H9 (cell line): ENCODE data around the gene CTRB2. TPM values are rescaled to one million over a fixed set of nuclear protein-coding genes. Genes with fewer than 3 reads are reported as not detected.

Experiments used
- DNase-seq: peaks from one replicate; pipeline ENCODE4 v3.0.0-alpha.2; 2017
- H2AFZ ChIP-seq: one replicate; pipeline ENCODE4 v1.6.1; 2013; ENCODE audit warnings: mild to moderate bottlenecking, low read length, control low read depth, moderate library complexity
- H2AK5ac ChIP-seq: 2 replicates; pipeline ENCODE4 v1.6.1; 2013; ENCODE audit warnings: low read length, control low read depth, mixed read lengths; ENCODE audit not compliant: insufficient read length
- H2BK120ac ChIP-seq: one replicate; pipeline ENCODE4 v1.6.1; 2013; ENCODE audit warnings: low read depth, mild to moderate bottlenecking, low read length, control low read depth, inconsistent platforms; ENCODE audit not compliant: poor library complexity, severe bottlenecking
- H2BK12ac ChIP-seq: 2 replicates; pipeline ENCODE4 v1.6.1; 2013; ENCODE audit warnings: low read length, control low read depth, mixed read lengths, low read depth; ENCODE audit not compliant: insufficient read length
- H2BK15ac ChIP-seq: 2 replicates; pipeline ENCODE4 v1.6.1; 2013; ENCODE audit warnings: low read depth, low read length, control low read depth
- H2BK20ac ChIP-seq: one replicate; pipeline ENCODE4 v1.6.1; 2013; ENCODE audit warnings: low read depth, mild to moderate bottlenecking, low read length, control low read depth, inconsistent platforms; ENCODE audit not compliant: poor library complexity, severe bottlenecking
- H2BK5ac ChIP-seq: 2 replicates; pipeline ENCODE4 v1.6.1; 2013; ENCODE audit warnings: low read length, control low read depth, mixed read lengths; ENCODE audit not compliant: insufficient read length
- H3K14ac ChIP-seq: 2 replicates; pipeline ENCODE4 v1.6.1; 2013; ENCODE audit warnings: low read length, control low read depth; ENCODE audit not compliant: insufficient read depth
- H3K18ac ChIP-seq: 2 replicates; pipeline ENCODE4 v1.6.1; 2013; ENCODE audit warnings: low read depth, mild to moderate bottlenecking, mixed read lengths, low read length, control low read depth; ENCODE audit not compliant: insufficient read length
- H3K23ac ChIP-seq: 2 replicates; pipeline ENCODE4 v1.6.1; 2013; ENCODE audit warnings: low read length, control low read depth, mixed read lengths, low read depth; ENCODE audit not compliant: insufficient read length
- H3K23me2 ChIP-seq: 2 replicates; pipeline ENCODE4 v1.6.1; 2013; ENCODE audit warnings: low read depth, mild to moderate bottlenecking, mixed read lengths, low read length, control low read depth; ENCODE audit not compliant: insufficient read length, poor library complexity, severe bottlenecking
- H3K27ac ChIP-seq: 2 replicates; pipeline ENCODE4 v1.5.1; 2013; ENCODE audit warnings: low read length, control low read depth, mixed read lengths, low read depth; ENCODE audit not compliant: insufficient read length
- H3K27me3 ChIP-seq: 2 replicates; pipeline ENCODE4 v1.6.1; 2013; ENCODE audit warnings: low read length, control low read depth, inconsistent platforms; ENCODE audit not compliant: insufficient read depth
- H3K4ac ChIP-seq: 2 replicates; pipeline ENCODE4 v1.6.1; 2013; ENCODE audit warnings: low read depth, mild to moderate bottlenecking, control low read depth, inconsistent platforms, low read length, moderate library complexity
- H3K4me1 ChIP-seq: 2 replicates; pipeline ENCODE4 v1.6.1; 2013; ENCODE audit warnings: low read length, control low read depth, inconsistent platforms; ENCODE audit not compliant: insufficient read depth
- H3K4me2 ChIP-seq: 2 replicates; pipeline ENCODE4 v1.6.1; 2013; ENCODE audit warnings: low read length, control low read depth, mixed read lengths; ENCODE audit not compliant: insufficient read length, insufficient read depth
- H3K56ac ChIP-seq: 2 replicates; pipeline ENCODE4 v1.6.1; 2013; ENCODE audit warnings: low read depth, mild to moderate bottlenecking, mixed read lengths, low read length, control low read depth; ENCODE audit not compliant: insufficient read length
- H3K79me1 ChIP-seq: 2 replicates; pipeline ENCODE4 v1.6.1; 2013; ENCODE audit warnings: low read depth, mild to moderate bottlenecking, moderate library complexity, low read length, control low read depth, inconsistent platforms; ENCODE audit not compliant: insufficient read depth, poor library complexity, severe bottlenecking
- H3K79me2 ChIP-seq: 2 replicates; pipeline ENCODE4 v1.6.1; 2013; ENCODE audit warnings: low read length, control low read depth, inconsistent platforms; ENCODE audit not compliant: insufficient read depth
- H3K9ac ChIP-seq: 2 replicates; pipeline ENCODE4 v1.6.1; 2013; ENCODE audit warnings: low read length, control low read depth, mixed read lengths; ENCODE audit not compliant: insufficient read length; ENCODE audit errors: extremely low read depth
- H3K9me3 ChIP-seq: one replicate; pipeline ENCODE4 v1.6.1; 2013; ENCODE audit warnings: low read depth, low read length, inconsistent platforms; ENCODE audit not compliant: control insufficient read depth
- H3T11ph ChIP-seq: one replicate; pipeline ENCODE4 v1.6.1; 2013; ENCODE audit warnings: mild to moderate bottlenecking, low read length, control low read depth, inconsistent platforms
- H4K20me1 ChIP-seq: one replicate; pipeline ENCODE4 v1.6.1; 2013; ENCODE audit not compliant: control insufficient read depth, insufficient read length, insufficient read depth
- H4K5ac ChIP-seq: 2 replicates; pipeline ENCODE4 v1.6.1; 2013; ENCODE audit warnings: low read depth, mild to moderate bottlenecking, mixed read lengths, low read length, control low read depth; ENCODE audit not compliant: insufficient read length
- H4K8ac ChIP-seq: replicated peaks from 2 replicates; pipeline ENCODE4 v1.6.1; 2013; ENCODE audit warnings: low read length, control low read depth, mixed read lengths, low read depth; ENCODE audit not compliant: insufficient read length
- H4K91ac ChIP-seq: 2 replicates; pipeline ENCODE4 v1.6.1; 2013; ENCODE audit warnings: low read depth, mild to moderate bottlenecking, moderate library complexity, mixed read lengths, low read length, control low read depth; ENCODE audit not compliant: insufficient read length
- H3K27ac Mint-ChIP-seq, 3 experiments: 2 replicates in 2 of 3; 3 replicates in 1 of 3; pipeline ENCODE4 v1.8.0; 2020 to 2021; ENCODE audit warnings: mixed read lengths in 3 of 3, mild to moderate bottlenecking in 1 of 3, moderate library complexity in 1 of 3
- H3K27me3 Mint-ChIP-seq: 2 replicates; pipeline ENCODE4 v1.8.0; 2021; ENCODE audit warnings: low read depth, mild to moderate bottlenecking, moderate library complexity, mixed read lengths
- H3K36me3 Mint-ChIP-seq, 3 experiments: 2 replicates in 2 of 3; 3 replicates in 1 of 3; pipeline ENCODE4 v1.8.0; 2020 to 2021; ENCODE audit warnings: low read depth in 3 of 3, mixed read lengths in 3 of 3; ENCODE audit not compliant: insufficient read depth in 1 of 3
- H3K4me1 Mint-ChIP-seq, 2 experiments: 2 replicates each; pipeline ENCODE4 v1.8.0; 2020; ENCODE audit warnings: mixed read lengths in 2 of 2
- H3K4me3 Mint-ChIP-seq, 2 experiments: 2 replicates in 1 of 2; 3 replicates in 1 of 2; pipeline ENCODE4 v1.8.0; 2020 to 2021; ENCODE audit warnings: mild to moderate bottlenecking in 2 of 2, mixed read lengths in 2 of 2, moderate library complexity in 1 of 2
- H3K9me3 Mint-ChIP-seq, 2 experiments: 2 replicates in 1 of 2; 3 replicates in 1 of 2; pipeline ENCODE4 v1.8.0; 2020; ENCODE audit warnings: mild to moderate bottlenecking in 2 of 2, mixed read lengths in 2 of 2, moderate library complexity in 1 of 2
- WGBS: extraction: QIAGEN DNeasy Blood & Tissue Kit; methylation state at CpG from one replicate; pipeline ENCODE4 v1.1.7; 2013; ENCODE audit warnings: missing lambda C conversion rate, low lambda C conversion rate, mixed read lengths; ENCODE audit not compliant: insufficient read length; ENCODE audit errors: extremely low coverage; 5-methylcytosine and 5-hydroxymethylcytosine counted together
- total RNA-seq: library from RNA; stranded (reverse); gene quantifications from 2 replicates; pipeline ENCODE4 v1.2.1, GENCODE V29; 2021
- TF ChIP-seq, protein P1 (sequence below): fragments of 200-600 bp; sonication (generic); conservative IDR thresholded peaks from 3 replicates; pipeline ENCODE4 v1.8.0; 2021; ENCODE audit warnings: antibody characterized with exemption, mild to moderate bottlenecking

CTRB2 gene
- total RNA-seq, 1 experiment from 2014 or later: not detected

GRCh38 chr16:75247249-75247648, 40.3 kb upstream of the CTRB2 start:
- no peak overlapping the region for H3K4me3 Mint-ChIP-seq
- H2BK5ac ChIP-seq: no peak overlapping the region
- H2AK5ac ChIP-seq: no peak overlapping the region
- H3K23ac ChIP-seq: no peak overlapping the region
- H3K27me3 Mint-ChIP-seq: no peaks in the 10 kb centered on the region; the same call in 1 of the 2 replicates
- H4K20me1 ChIP-seq: no peaks in the 10 kb centered on the region
- H3K27ac Mint-ChIP-seq: peak overlapping the region; percentile 83 to 97 (median 84); a peak in 5 of 7 replicates
- peaks cover 14 to 18% (median 14%) of the 10 kb centered on the region in 3 experiments; a peak in 6 of 7 replicates for H3K36me3 Mint-ChIP-seq
- H4K5ac ChIP-seq: no peak overlapping the region
- H3K14ac ChIP-seq: no peak overlapping the region; the same call in 1 of the 2 replicates
- no peak overlapping the region for H2BK120ac ChIP-seq
- no peak overlapping the region for H2BK15ac ChIP-seq
- peaks cover 13% of the 10 kb centered on the region for H3K79me1 ChIP-seq
- no peak overlapping the region for H2BK12ac ChIP-seq
- no peak overlapping the region for H4K91ac ChIP-seq
- H3K4me2 ChIP-seq: no peak overlapping the region
- peaks cover 48 to 56% of the 10 kb centered on the region in 2 experiments for H3K4me1 Mint-ChIP-seq
- no peak overlapping the region for H2AFZ ChIP-seq
- H3K27ac ChIP-seq: no peak overlapping the region
- H3K9me3 ChIP-seq: no peaks in the 10 kb centered on the region
- H3K79me2 ChIP-seq: peaks cover 53% of the 10 kb centered on the region; the same call in 1 of the 2 replicates
- H2BK20ac ChIP-seq: no peak overlapping the region
- no peak overlapping the region for H3T11ph ChIP-seq
- TF ChIP-seq, protein P1, sequence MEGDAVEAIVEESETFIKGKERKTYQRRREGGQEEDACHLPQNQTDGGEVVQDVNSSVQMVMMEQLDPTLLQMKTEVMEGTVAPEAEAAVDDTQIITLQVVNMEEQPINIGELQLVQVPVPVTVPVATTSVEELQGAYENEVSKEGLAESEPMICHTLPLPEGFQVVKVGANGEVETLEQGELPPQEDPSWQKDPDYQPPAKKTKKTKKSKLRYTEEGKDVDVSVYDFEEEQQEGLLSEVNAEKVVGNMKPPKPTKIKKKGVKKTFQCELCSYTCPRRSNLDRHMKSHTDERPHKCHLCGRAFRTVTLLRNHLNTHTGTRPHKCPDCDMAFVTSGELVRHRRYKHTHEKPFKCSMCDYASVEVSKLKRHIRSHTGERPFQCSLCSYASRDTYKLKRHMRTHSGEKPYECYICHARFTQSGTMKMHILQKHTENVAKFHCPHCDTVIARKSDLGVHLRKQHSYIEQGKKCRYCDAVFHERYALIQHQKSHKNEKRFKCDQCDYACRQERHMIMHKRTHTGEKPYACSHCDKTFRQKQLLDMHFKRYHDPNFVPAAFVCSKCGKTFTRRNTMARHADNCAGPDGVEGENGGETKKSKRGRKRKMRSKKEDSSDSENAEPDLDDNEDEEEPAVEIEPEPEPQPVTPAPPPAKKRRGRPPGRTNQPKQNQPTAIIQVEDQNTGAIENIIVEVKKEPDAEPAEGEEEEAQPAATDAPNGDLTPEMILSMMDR: no peak
- no peaks in the 10 kb centered on the region for H3K27me3 ChIP-seq
- H3K9ac ChIP-seq: no peak overlapping the region
- no peak overlapping the region for H4K8ac ChIP-seq
- no CpG with 5 or more reads among the region's 13 CpGs for WGBS
- H3K4me1 ChIP-seq: peaks cover 6% of the 10 kb centered on the region; the same call in 1 of the 2 replicates
- H3K18ac ChIP-seq: no peak overlapping the region
- no peak overlapping the region for H3K56ac ChIP-seq
- H3K9me3 Mint-ChIP-seq: no peaks in the 10 kb centered on the region
- peaks cover 11% of the 10 kb centered on the region for H3K23me2 ChIP-seq
- no peak for DNase-seq
- no peak overlapping the region for H3K4ac ChIP-seq
